Measurements from ENCODE around the gene C9orf85. TPM values are rescaled to one million over a fixed set of nuclear protein-coding genes. Genes with fewer than 3 reads are reported as not detected.
A peak's percentile ranks its signal among the peaks of the same experiment; 100 is the strongest.

C9orf85 gene
- total and polyA plus RNA-seq, 10 of the 15 experiments (the other 5 are each of a cell fraction or from before 2014, with no cell fraction given), result 9.1 to 22.6 (median 16.4) TPM

- TF ChIP-seq ZBTB4 (CRISPR knock-in tag; IDR thresholded peaks at IDR 0.05), result no peak
- TF ChIP-seq JUNB (IDR thresholded peaks at IDR 0.05), result no peak
- no peak for TF ChIP-seq FOXK2 (IDR thresholded peaks at IDR 0.05)
- no peak for TF ChIP-seq CUX1 (IDR thresholded peaks at IDR 0.05; ENCODE audit: insufficient replicate concordance, low read depth, low read length)
- TF ChIP-seq SMC3 (IDR thresholded peaks at IDR 0.05; ENCODE audit: borderline replicate concordance, low read length), result no peak
- peak; percentile 10; the same call in 1 of the 2 replicates for TF ChIP-seq ELK1 (IDR thresholded peaks at IDR 0.05; ENCODE audit: low read depth, low read length)
- TF ChIP-seq ZBED1 (IDR thresholded peaks at IDR 0.05; ENCODE audit: borderline replicate concordance), result no peak
- TF ChIP-seq NFIC (IDR thresholded peaks at IDR 0.05; ENCODE audit: low read depth, low read length), result no peak; the same call in 1 of the 2 replicates
- TF ChIP-seq ZBTB40 (IDR thresholded peaks at IDR 0.05; ENCODE audit: borderline replicate concordance), result peak; percentile 93
- no peak for TF ChIP-seq EZH2 (IDR thresholded peaks at IDR 0.05; ENCODE audit: borderline replicate concordance, control insufficient read depth, low read depth, low read length)
- 0 out of 2 replicates have a peak, but pooled peaks have one; percentile 55 for TF ChIP-seq SIN3A (IDR thresholded peaks at IDR 0.05; ENCODE audit: low read depth, low read length)
- peak; percentile 62 for TF ChIP-seq HCFC1 (IDR thresholded peaks at IDR 0.05; ENCODE audit: low read length)
- TF ChIP-seq IRF4 (IDR thresholded peaks at IDR 0.05; ENCODE audit: low read depth, low read length), result peak; percentile 76
- TF ChIP-seq NFXL1 (IDR thresholded peaks at IDR 0.05; ENCODE audit: borderline replicate concordance), result no peak
These were observed at the start of gene C9orf85, which contains the start of gene ABHD17B (continued) for GRCh38 chr9:71911061-71911907.
